SU-DHL-6 (cell line): ENCODE data around the gene TMEM14C.

Experiments used
- H2AFZ ChIP-seq: fragments of 200-600 bp; sonication (generic); 2 replicates; pipeline ENCODE4 v1.6.1; 2014; ENCODE audit warnings: low read depth, mild to moderate bottlenecking, moderate library complexity, mixed read lengths, antibody characterized with exemption, low read length; ENCODE audit not compliant: severe bottlenecking
- H3F3A ChIP-seq: fragments of 200-600 bp; shearing (Covaris generic); 2 replicates; pipeline ENCODE4 v1.6.0; 2016; ENCODE audit warnings: antibody characterized with exemption, mild to moderate bottlenecking; ENCODE audit not compliant: insufficient read depth
- H3K27ac ChIP-seq: fragments of 200-600 bp; sonication (generic); 2 replicates; pipeline ENCODE4 v1.5.1; 2016; ENCODE audit warnings: low read depth, mild to moderate bottlenecking, low read length, moderate library complexity, mixed read lengths
- H3K27me3 ChIP-seq: fragments of 200-600 bp; sonication (generic), shearing (Covaris generic); 2 replicates; pipeline ENCODE4 v1.6.0; 2014; ENCODE audit warnings: mild to moderate bottlenecking, low read length
- H3K36me3 ChIP-seq: fragments of 200-600 bp; sonication (generic); 2 replicates; pipeline ENCODE4 v1.6.1; 2014; ENCODE audit warnings: mild to moderate bottlenecking, low read length, mixed read lengths
- H3K4me2 ChIP-seq: fragments of 300-600, 200-600 bp; shearing (Covaris generic), sonication (generic); 2 replicates; pipeline ENCODE4 v1.6.0; 2014; ENCODE audit warnings: low read length, low read depth, mild to moderate bottlenecking; ENCODE audit not compliant: poor library complexity, severe bottlenecking
- H3K4me3 ChIP-seq: fragments of 200-600 bp; sonication (generic); 2 replicates; pipeline ENCODE4 v1.5.1; 2014; ENCODE audit warnings: antibody characterized with exemption, low read length, mild to moderate bottlenecking, mixed read lengths; ENCODE audit not compliant: insufficient read depth, poor library complexity, severe bottlenecking
- H3K79me2 ChIP-seq: fragments of 200-600 bp; sonication (generic); 2 replicates; pipeline ENCODE4 v1.6.1; 2014; ENCODE audit warnings: mild to moderate bottlenecking, low read length, moderate library complexity; ENCODE audit not compliant: insufficient read depth
- H3K9ac ChIP-seq: fragments of 200-600 bp; sonication (generic); 2 replicates; pipeline ENCODE4 v1.7.0; 2014; ENCODE audit warnings: mild to moderate bottlenecking, low read length
- H3K9me2 ChIP-seq: fragments of 200-600 bp; sonication (generic); replicated peaks from 2 replicates; pipeline ENCODE4 v1.6.1; 2014; ENCODE audit warnings: low read length; ENCODE audit not compliant: insufficient read depth
- H3K9me3 ChIP-seq: fragments of 200-600 bp; sonication (generic); 2 replicates; pipeline ENCODE4 v1.6.1; 2014; ENCODE audit warnings: low read length, mixed read lengths; ENCODE audit not compliant: insufficient read depth
- H4K20me1 ChIP-seq: fragments of 200-600 bp; sonication (generic); 2 replicates; pipeline ENCODE4 v1.6.1; 2014; ENCODE audit warnings: low read depth, mild to moderate bottlenecking, antibody characterized with exemption, low read length, moderate library complexity, mixed read lengths
- EZH2phosphoT487 ChIP-seq: fragments of 200-600 bp; sonication (generic), shearing (Covaris generic); conservative IDR thresholded peaks from 2 replicates; pipeline ENCODE4 v1.6.1; 2018; ENCODE audit warnings: mild to moderate bottlenecking, antibody characterized with exemption, low read length, moderate library complexity, mixed read lengths
- TF ChIP-seq, protein P1 (sequence below): fragments of 200-600 bp; sonication (generic); IDR thresholded peaks from one replicate; pipeline ENCODE4 v1.5.1; 2017; ENCODE audit warnings: antibody characterized with exemption, mild to moderate bottlenecking, low read length, moderate library complexity; ENCODE audit not compliant: insufficient read depth, poor library complexity, severe bottlenecking

TMEM14C gene

GRCh38 chr6:10733151-10733715, 10.4 kb downstream of the TMEM14C start:
- Histone ChIP-seq H3K9ac (no peak overlapping the region), H2AFZ (no peak overlapping the region), H3K4me3 (no peak overlapping the region), H3F3A (0 out of 2 replicates have a peak, but pooled peaks cover 7% of the 10 kb centered on the region), H3K79me2 (no peaks in the 10 kb centered on the region), H3K36me3 (peaks cover 4% of the 10 kb centered on the region; the same call in 1 of the 2 replicates), H3K27ac (no peak overlapping the region), H3K9me2 (no peaks in the 10 kb centered on the region), H3K4me2 (no peak overlapping the region), H4K20me1 (no peaks in the 10 kb centered on the region), H3K27me3 (no peaks in the 10 kb centered on the region), H3K9me3 (no peaks in the 10 kb centered on the region)
- TF ChIP-seq EZH2phosphoT487 = no peak
- TF ChIP-seq, protein P1, sequence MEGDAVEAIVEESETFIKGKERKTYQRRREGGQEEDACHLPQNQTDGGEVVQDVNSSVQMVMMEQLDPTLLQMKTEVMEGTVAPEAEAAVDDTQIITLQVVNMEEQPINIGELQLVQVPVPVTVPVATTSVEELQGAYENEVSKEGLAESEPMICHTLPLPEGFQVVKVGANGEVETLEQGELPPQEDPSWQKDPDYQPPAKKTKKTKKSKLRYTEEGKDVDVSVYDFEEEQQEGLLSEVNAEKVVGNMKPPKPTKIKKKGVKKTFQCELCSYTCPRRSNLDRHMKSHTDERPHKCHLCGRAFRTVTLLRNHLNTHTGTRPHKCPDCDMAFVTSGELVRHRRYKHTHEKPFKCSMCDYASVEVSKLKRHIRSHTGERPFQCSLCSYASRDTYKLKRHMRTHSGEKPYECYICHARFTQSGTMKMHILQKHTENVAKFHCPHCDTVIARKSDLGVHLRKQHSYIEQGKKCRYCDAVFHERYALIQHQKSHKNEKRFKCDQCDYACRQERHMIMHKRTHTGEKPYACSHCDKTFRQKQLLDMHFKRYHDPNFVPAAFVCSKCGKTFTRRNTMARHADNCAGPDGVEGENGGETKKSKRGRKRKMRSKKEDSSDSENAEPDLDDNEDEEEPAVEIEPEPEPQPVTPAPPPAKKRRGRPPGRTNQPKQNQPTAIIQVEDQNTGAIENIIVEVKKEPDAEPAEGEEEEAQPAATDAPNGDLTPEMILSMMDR = no peak

- no peak overlapping the region for H3K27ac ChIP-seq
These were observed 11.0 kb downstream of the TMEM14C start for GRCh38 chr6:10733863-10734262.

GRCh38 chr6:10736731-10737130, 13.9 kb downstream of the TMEM14C start:
- H3F3A ChIP-seq = no peaks in the 10 kb centered on the region
- H3K4me2 ChIP-seq = no peak overlapping the region
- H3K9ac ChIP-seq = no peak overlapping the region
- H3K36me3 ChIP-seq = no peaks in the 10 kb centered on the region
- TF ChIP-seq, protein P1 = no peak
- no peak for TF ChIP-seq EZH2phosphoT487
- no peak overlapping the region for H2AFZ ChIP-seq
- H3K79me2 ChIP-seq = no peaks in the 10 kb centered on the region
- H3K4me3 ChIP-seq = no peak overlapping the region
- no peaks in the 10 kb centered on the region for H3K27me3 ChIP-seq
- no peaks in the 10 kb centered on the region for H4K20me1 ChIP-seq
- no peaks in the 10 kb centered on the region for H3K9me3 ChIP-seq
- no peak overlapping the region for H3K27ac ChIP-seq
- H3K9me2 ChIP-seq = no peaks in the 10 kb centered on the region

More at GRCh38 chr6:10733863-10734262, 11.0 kb downstream of the TMEM14C start:
- Histone ChIP-seq H3K9ac (no peak overlapping the region), H3K79me2 (no peaks in the 10 kb centered on the region), H3K4me3 (no peak overlapping the region), H3K9me3 (no peaks in the 10 kb centered on the region), H4K20me1 (no peaks in the 10 kb centered on the region), H3K36me3 (peaks cover 4% of the 10 kb centered on the region; the same call in 1 of the 2 replicates), H3K9me2 (no peaks in the 10 kb centered on the region), H3K27me3 (no peaks in the 10 kb centered on the region), H2AFZ (no peak overlapping the region), H3K4me2 (no peak overlapping the region), H3F3A (0 out of 2 replicates have a peak, but pooled peaks cover 7% of the 10 kb centered on the region)
- TF ChIP-seq EZH2phosphoT487 = no peak
- TF ChIP-seq, protein P1 = no peak
